ENCODE data around the gene KCNIP4.
"Not testable (repeated sequence)": the region's sequence is repeated elsewhere in the genome, so short reads cannot be mapped to it uniquely, and the experiment has no call there.

Gene KCNIP4

GRCh38 chr4:21376176-21376575 is 572.4 kb downstream of the KCNIP4 start:
- TF ChIP-seq, protein P1, sequence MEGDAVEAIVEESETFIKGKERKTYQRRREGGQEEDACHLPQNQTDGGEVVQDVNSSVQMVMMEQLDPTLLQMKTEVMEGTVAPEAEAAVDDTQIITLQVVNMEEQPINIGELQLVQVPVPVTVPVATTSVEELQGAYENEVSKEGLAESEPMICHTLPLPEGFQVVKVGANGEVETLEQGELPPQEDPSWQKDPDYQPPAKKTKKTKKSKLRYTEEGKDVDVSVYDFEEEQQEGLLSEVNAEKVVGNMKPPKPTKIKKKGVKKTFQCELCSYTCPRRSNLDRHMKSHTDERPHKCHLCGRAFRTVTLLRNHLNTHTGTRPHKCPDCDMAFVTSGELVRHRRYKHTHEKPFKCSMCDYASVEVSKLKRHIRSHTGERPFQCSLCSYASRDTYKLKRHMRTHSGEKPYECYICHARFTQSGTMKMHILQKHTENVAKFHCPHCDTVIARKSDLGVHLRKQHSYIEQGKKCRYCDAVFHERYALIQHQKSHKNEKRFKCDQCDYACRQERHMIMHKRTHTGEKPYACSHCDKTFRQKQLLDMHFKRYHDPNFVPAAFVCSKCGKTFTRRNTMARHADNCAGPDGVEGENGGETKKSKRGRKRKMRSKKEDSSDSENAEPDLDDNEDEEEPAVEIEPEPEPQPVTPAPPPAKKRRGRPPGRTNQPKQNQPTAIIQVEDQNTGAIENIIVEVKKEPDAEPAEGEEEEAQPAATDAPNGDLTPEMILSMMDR (IDR thresholded peaks at IDR 0.05; ENCODE audit: control insufficient read depth, insufficient read depth, low read depth, low read length, missing control alignments) = no peak
- DNase-seq (ENCODE audit: low read depth) = no peak

GRCh38 chr4:21374641-21375368 is 573.8 kb downstream of the KCNIP4 start:
- no peak overlapping the region for H3K4me3 ChIP-seq (ENCODE audit: control insufficient read depth, low read depth, low read length)
- DNase-seq (ENCODE audit: low read depth) = no peak
- TF ChIP-seq, protein P1 (IDR thresholded peaks at IDR 0.05; ENCODE audit: control insufficient read depth, insufficient read depth, low read depth, low read length, missing control alignments) = no peak

More at GRCh38 chr4:21376176-21376575, 572.4 kb downstream of the KCNIP4 start:
- H3K4me3 ChIP-seq (ENCODE audit: control insufficient read depth, low read depth, low read length) = no peak overlapping the region

DNA sequence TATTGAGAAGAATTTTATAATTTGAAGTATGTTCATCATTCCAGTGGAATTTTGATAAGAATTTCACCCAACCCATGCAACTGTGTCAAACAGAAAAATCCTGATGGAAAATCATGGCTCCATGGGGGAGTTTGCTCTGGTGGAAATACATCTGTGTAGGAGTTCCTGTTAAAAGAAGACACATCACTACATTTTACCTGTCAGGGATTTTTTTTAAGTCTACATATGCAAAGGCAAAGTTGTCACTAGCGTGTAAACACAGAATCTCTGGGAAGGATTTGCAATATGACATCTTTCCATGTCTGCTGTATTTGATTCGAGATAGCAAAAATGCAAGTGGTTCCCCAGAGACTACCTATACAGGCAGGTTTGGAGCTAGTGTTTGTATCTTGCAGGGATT is 581.0 kb downstream of the KCNIP4 start:
- TF ChIP-seq, protein P1 (IDR thresholded peaks at IDR 0.05; ENCODE audit: control insufficient read depth, insufficient read depth, low read depth, low read length, missing control alignments) = no peak
- H3K4me3 ChIP-seq (ENCODE audit: control insufficient read depth, low read depth, low read length) = no peak overlapping the region
- DNase-seq (ENCODE audit: low read depth) = no peak

DNA sequence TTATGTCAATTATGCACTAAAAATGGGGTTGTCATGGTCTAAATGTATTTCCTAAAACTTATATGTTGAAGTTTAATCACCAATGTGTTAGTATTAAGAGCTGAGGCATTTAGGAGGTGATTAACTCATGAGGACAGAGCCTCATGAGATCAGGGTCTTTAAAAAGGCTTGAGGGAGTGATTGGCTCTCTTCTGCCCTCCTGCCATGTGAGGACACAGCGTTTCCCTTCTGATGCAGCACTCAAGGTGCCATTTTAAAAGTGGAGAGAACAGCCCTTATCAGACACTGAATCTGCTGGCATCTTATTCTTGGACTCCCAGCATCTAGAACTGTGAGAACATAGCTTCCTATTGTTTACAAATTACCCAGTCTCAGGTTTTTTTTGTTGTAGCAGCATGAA is 581.7 kb downstream of the KCNIP4 start:
- TF ChIP-seq, protein P1 (IDR thresholded peaks at IDR 0.05; ENCODE audit: control insufficient read depth, insufficient read depth, low read depth, low read length, missing control alignments) = no peak
- DNase-seq (ENCODE audit: low read depth) = no peak
- H3K4me3 ChIP-seq (ENCODE audit: control insufficient read depth, low read depth, low read length) = no peak overlapping the region

- H3K4me3 ChIP-seq (ENCODE audit: control insufficient read depth, low read depth, low read length) = no peak overlapping the region
- DNase-seq (ENCODE audit: low read depth) = no peak
- TF ChIP-seq, protein P1 (IDR thresholded peaks at IDR 0.05; ENCODE audit: control insufficient read depth, insufficient read depth, low read depth, low read length, missing control alignments) = no peak
Measured at GRCh38 chr4:21366312-21366711, 582.3 kb downstream of the KCNIP4 start.

DNA sequence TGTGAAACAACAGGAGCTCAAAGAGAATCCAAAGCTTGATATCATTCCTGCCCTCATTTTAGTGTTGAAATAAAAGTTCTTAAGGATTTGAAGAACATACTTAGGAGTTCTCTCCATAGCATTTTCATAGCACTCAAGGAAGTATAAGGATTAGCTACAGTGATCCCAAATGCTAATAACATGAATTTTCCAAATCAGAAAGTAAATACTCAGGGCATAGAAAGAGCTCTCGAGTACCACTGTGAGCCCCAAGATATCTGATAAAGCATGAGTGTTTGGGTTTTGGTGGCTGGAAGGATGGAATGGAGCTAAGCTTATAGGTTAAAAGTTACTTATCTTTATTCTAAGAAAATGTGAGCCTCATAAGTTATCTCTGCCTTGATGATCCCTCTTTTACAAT is 584.9 kb downstream of the KCNIP4 start:
- TF ChIP-seq, protein P1 (IDR thresholded peaks at IDR 0.05; ENCODE audit: control insufficient read depth, insufficient read depth, low read depth, low read length, missing control alignments) = no peak
- DNase-seq (ENCODE audit: low read depth) = no peak
- H3K4me3 ChIP-seq (ENCODE audit: control insufficient read depth, low read depth, low read length) = no peak overlapping the region

GRCh38 chr4:21352354-21352753 is 596.2 kb downstream of the KCNIP4 start:
- not testable (repeated sequence) for H3K4me3 ChIP-seq (ENCODE audit: control insufficient read depth, low read depth, low read length); DNase-seq (ENCODE audit: low read depth)

All from AG09309 (cell line).